PC-3 (cell line): ENCODE data around the gene SYN1. TPM values are rescaled to one million over a fixed set of nuclear protein-coding genes. Genes with fewer than 3 reads are reported as not detected.

Experiments used
- ATAC-seq: fragments of 200-7000 bp; cut with Tn5 transposase; 2 replicates; pipeline ENCODE4 v1.9.1; 2020; ENCODE audit warnings: mild to moderate bottlenecking, moderate library complexity
- BruUV-seq: library from RNA; stranded (reverse); fragments of 400-500 nt; replicated peaks from 2 replicates; lab custom pipeline; 2021; lab: Mats Ljungman, UMichigan
- CTCF ChIA-PET: fragments of 300-600 bp; sonication (Branson Sonifier 250); formaldehyde crosslinking; loops from one replicate; lab custom pipeline; 2022; ENCODE audit warnings: antibody characterized with exemption; lab: Charles Lee
- POLR2A ChIA-PET: fragments of 300-600 bp; sonication (Branson Sonifier 250); formaldehyde crosslinking; loops from one replicate; lab custom pipeline; 2022; ENCODE audit warnings: antibody characterized with exemption; ENCODE audit not compliant: unreplicated experiment; lab: Charles Lee
- DNase-seq: peaks from one replicate; pipeline ENCODE4 v3.0.0-alpha.2; 2015
- H2AFZ ChIP-seq: fragments of 300-600 bp; sonication (generic); 2 replicates; pipeline ENCODE4 v1.6.0; 2016; ENCODE audit warnings: antibody characterized with exemption, low read length
- H3F3A ChIP-seq: fragments of 300-600 bp; sonication (generic); one replicate; pipeline ENCODE4 v1.6.0; 2017; ENCODE audit warnings: antibody characterized with exemption, low read length, control low read depth, mild to moderate bottlenecking; ENCODE audit not compliant: unreplicated experiment
- H3K27ac ChIP-seq: fragments of 300-600 bp; sonication (generic); 2 replicates; pipeline ENCODE4 v1.5.1; 2016; ENCODE audit warnings: mild to moderate bottlenecking, low read length
- H3K27me3 ChIP-seq: fragments of 300-600 bp; sonication (generic); 2 replicates; pipeline ENCODE4 v1.6.1; 2016; ENCODE audit warnings: low read length, mixed read lengths
- H3K36me3 ChIP-seq: fragments of 300-600 bp; sonication (generic); 2 replicates; pipeline ENCODE4 v1.6.1; 2016; ENCODE audit warnings: low read depth, mixed run types, low read length, mixed read lengths
- H3K4me1 ChIP-seq: fragments of 300-600 bp; sonication (generic); 2 replicates; pipeline ENCODE4 v1.5.1; 2016; ENCODE audit warnings: low read length; ENCODE audit not compliant: insufficient read depth
- H3K4me2 ChIP-seq: fragments of 300-600 bp; sonication (generic); 2 replicates; pipeline ENCODE4 v1.6.0; 2016; ENCODE audit warnings: low read length
- H3K4me3 ChIP-seq: fragments of 300-600 bp; sonication (generic); 2 replicates; pipeline ENCODE4 v1.5.1; 2016; ENCODE audit warnings: mild to moderate bottlenecking, low read length, mixed read lengths
- H3K79me2 ChIP-seq: fragments of 300-600 bp; sonication (generic); 2 replicates; pipeline ENCODE4 v1.6.1; 2017; ENCODE audit warnings: low read length, mixed read lengths
- H3K9ac ChIP-seq: fragments of 300-600 bp; sonication (generic); 2 replicates; pipeline ENCODE4 v1.6.0; 2016; ENCODE audit warnings: mild to moderate bottlenecking, low read length
- H3K9me2 ChIP-seq: fragments of 300-600 bp; sonication (generic); replicated peaks from 2 replicates; pipeline ENCODE4 v1.6.1; 2016; ENCODE audit warnings: mixed run types, low read length, mixed read lengths
- H3K9me3 ChIP-seq: fragments of 300-600 bp; sonication (generic); 2 replicates; pipeline ENCODE4 v1.6.1; 2016; ENCODE audit warnings: low read length, mixed read lengths
- H4K20me1 ChIP-seq: fragments of 300-600 bp; sonication (generic); 2 replicates; pipeline ENCODE4 v1.6.1; 2016; ENCODE audit warnings: low read length, mixed read lengths
- EZH2 ChIP-seq: fragments of 300-600 bp; sonication (generic); IDR thresholded peaks from one replicate; pipeline ENCODE4 v1.6.1; 2017; ENCODE audit warnings: antibody characterized with exemption, mild to moderate bottlenecking, low read length; ENCODE audit not compliant: unreplicated experiment
- EZH2phosphoT487 ChIP-seq: fragments of 300-600 bp; sonication (generic); IDR thresholded peaks from 2 replicates; pipeline ENCODE4 v1.6.1; 2018; ENCODE audit warnings: mild to moderate bottlenecking, antibody characterized with exemption, low read length, borderline replicate concordance
- intact Hi-C: fragments of 100-400 bp; cut with micrococcal nuclease; formaldehyde crosslinking; loops from 2 replicates; pipeline ENCODE4 v1.9.0; 2023
- total RNA-seq: library from RNA; depleted of rRNA; stranded (reverse); fragments of >200 nt; gene quantifications from 2 replicates; pipeline ENCODE4 v1.2.3, GENCODE V29; 2014
- TF ChIP-seq, protein P1 (sequence below): fragments of 300-600 bp; sonication (generic); conservative IDR thresholded peaks from 2 replicates; pipeline ENCODE4 v1.5.1; 2017; ENCODE audit warnings: antibody characterized with exemption, low read depth, mild to moderate bottlenecking, low read length

Gene SYN1
- total RNA-seq, 1 experiment from 2014 or later = not detected

GRCh38 chrX:47614618-47615017 lies 5.0 kb downstream of the SYN1 start:
- H3K9ac ChIP-seq = no peak overlapping the region
- no peak overlapping the region for H3K4me2 ChIP-seq
- H3K36me3 ChIP-seq = no peaks in the 10 kb centered on the region
- no peaks in the 10 kb centered on the region for H3K9me3 ChIP-seq
- ChIA-PET POLR2A (no interaction called here), CTCF (no interaction called here)
- BruUV-seq = no TSS peak
- no peak overlapping the region for H3K4me3 ChIP-seq
- no peaks in the 10 kb centered on the region for H3K79me2 ChIP-seq
- H3F3A ChIP-seq = no peaks in the 10 kb centered on the region
- intact Hi-C loops = no loop called here
- no peaks in the 10 kb centered on the region for H4K20me1 ChIP-seq
- no peaks in the 10 kb centered on the region for H3K27me3 ChIP-seq
- H2AFZ ChIP-seq = no peak overlapping the region
- H3K9me2 ChIP-seq = no peaks in the 10 kb centered on the region
- ATAC-seq = no peak
- no peak for DNase-seq
- no peaks in the 10 kb centered on the region for H3K4me1 ChIP-seq
- H3K27ac ChIP-seq = no peak overlapping the region
- TF ChIP-seq, protein P1, sequence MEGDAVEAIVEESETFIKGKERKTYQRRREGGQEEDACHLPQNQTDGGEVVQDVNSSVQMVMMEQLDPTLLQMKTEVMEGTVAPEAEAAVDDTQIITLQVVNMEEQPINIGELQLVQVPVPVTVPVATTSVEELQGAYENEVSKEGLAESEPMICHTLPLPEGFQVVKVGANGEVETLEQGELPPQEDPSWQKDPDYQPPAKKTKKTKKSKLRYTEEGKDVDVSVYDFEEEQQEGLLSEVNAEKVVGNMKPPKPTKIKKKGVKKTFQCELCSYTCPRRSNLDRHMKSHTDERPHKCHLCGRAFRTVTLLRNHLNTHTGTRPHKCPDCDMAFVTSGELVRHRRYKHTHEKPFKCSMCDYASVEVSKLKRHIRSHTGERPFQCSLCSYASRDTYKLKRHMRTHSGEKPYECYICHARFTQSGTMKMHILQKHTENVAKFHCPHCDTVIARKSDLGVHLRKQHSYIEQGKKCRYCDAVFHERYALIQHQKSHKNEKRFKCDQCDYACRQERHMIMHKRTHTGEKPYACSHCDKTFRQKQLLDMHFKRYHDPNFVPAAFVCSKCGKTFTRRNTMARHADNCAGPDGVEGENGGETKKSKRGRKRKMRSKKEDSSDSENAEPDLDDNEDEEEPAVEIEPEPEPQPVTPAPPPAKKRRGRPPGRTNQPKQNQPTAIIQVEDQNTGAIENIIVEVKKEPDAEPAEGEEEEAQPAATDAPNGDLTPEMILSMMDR = no peak
- no peak for TF ChIP-seq EZH2
- no peak for TF ChIP-seq EZH2phosphoT487

DNA sequence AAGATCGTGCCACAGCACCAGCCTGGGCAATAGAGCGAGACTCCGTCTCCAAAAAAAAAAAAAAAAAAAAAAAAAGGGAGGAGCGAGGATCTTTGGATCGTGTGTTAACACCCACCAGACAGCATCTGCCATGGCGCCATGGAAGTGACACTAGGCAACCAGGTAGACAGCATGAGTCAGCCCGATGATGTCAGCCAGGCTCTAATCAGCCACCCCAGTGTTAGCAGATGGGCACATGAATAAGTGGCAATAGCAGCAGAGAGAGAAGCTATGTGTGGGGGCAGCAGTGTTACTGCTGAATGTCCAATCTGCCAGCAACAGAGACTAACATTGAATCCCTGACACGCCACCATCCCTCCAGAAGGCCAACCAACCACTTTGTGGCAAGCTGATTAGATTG lies 6.6 kb downstream of the SYN1 start:
- intact Hi-C loops = no loop called here
- ChIA-PET POLR2A (no interaction called here), CTCF (no interaction called here)
- Histone ChIP-seq H3K79me2 (no peaks in the 10 kb centered on the region), H4K20me1 (no peaks in the 10 kb centered on the region), H3K36me3 (no peaks in the 10 kb centered on the region), H3K9me3 (no peaks in the 10 kb centered on the region), H3F3A (no peaks in the 10 kb centered on the region), H3K4me1 (no peaks in the 10 kb centered on the region), H3K4me2 (no peak overlapping the region), H3K4me3 (no peak overlapping the region), H2AFZ (no peak overlapping the region), H3K27me3 (no peaks in the 10 kb centered on the region), H3K9ac (no peak overlapping the region), H3K9me2 (no peaks in the 10 kb centered on the region), H3K27ac (no peak overlapping the region)
- no peak for ATAC-seq
- DNase-seq = no peak
- BruUV-seq = no TSS peak
- TF ChIP-seq, protein P1 = no peak
- TF ChIP-seq EZH2phosphoT487 = no peak

GRCh38 chrX:47612418-47612817 lies 7.2 kb downstream of the SYN1 start:
- Histone ChIP-seq H3K36me3 (no peaks in the 10 kb centered on the region), H3K9me3 (no peaks in the 10 kb centered on the region), H3K4me3 (no peak overlapping the region), H3K4me2 (no peak overlapping the region), H3K27me3 (no peaks in the 10 kb centered on the region), H3K79me2 (no peaks in the 10 kb centered on the region), H3K9me2 (no peaks in the 10 kb centered on the region), H4K20me1 (no peaks in the 10 kb centered on the region), H3K27ac (no peak overlapping the region), H3K9ac (no peak overlapping the region), H3K4me1 (no peaks in the 10 kb centered on the region), H3F3A (no peaks in the 10 kb centered on the region), H2AFZ (no peak overlapping the region)
- ChIA-PET POLR2A (no interaction called here), CTCF (no interaction called here)
- TF ChIP-seq, protein P1 = no peak
- no peak for TF ChIP-seq EZH2
- TF ChIP-seq EZH2phosphoT487 = no peak
- no peak for DNase-seq
- BruUV-seq = no TSS peak
- intact Hi-C loops = no loop called here
- ATAC-seq = no peak
